Measurements from ENCODE around the gene KRTAP5-1.
"Not testable (repeated sequence)": the region's sequence is repeated elsewhere in the genome, so short reads cannot be mapped to it uniquely, and the experiment has no call there.

KRTAP5-1 gene

GRCh38 chr11:1584661-1585370, at the start of gene KRTAP5-1:
Gene KRTAP5-1, minus strand, starts transcription at chr11:1585283. Its CDS starts 34 bp downstream, at chr11:1585249.
- DNase-seq = not testable (repeated sequence)

- DNase-seq = no peak
These were observed 48.8 kb upstream of the KRTAP5-1 start for GRCh38 chr11:1633864-1634263.

- no peak for DNase-seq
These were observed 47.1 kb upstream of the KRTAP5-1 start for GRCh38 chr11:1632053-1632714.

- no peak for DNase-seq
These were observed 46.0 kb upstream of the KRTAP5-1 start for GRCh38 chr11:1631066-1631568.

GRCh38 chr11:1630271-1630670, 45.2 kb upstream of the KRTAP5-1 start:
- no peak for DNase-seq

- no peak for DNase-seq
These were observed 44.5 kb upstream of the KRTAP5-1 start, which contains the start of gene KRTAP5-5 for GRCh38 chr11:1629326-1630185. Gene KRTAP5-5, plus strand, starts transcription at chr11:1629775. Its CDS starts 66 bp downstream, at chr11:1629841.

GRCh38 chr11:1628506-1629325, 43.6 kb upstream of the KRTAP5-1 start:
- no peak for DNase-seq

- no peak for DNase-seq
These were observed 40.5 kb upstream of the KRTAP5-1 start for GRCh38 chr11:1625541-1625940.

GRCh38 chr11:1624621-1625020, 39.5 kb upstream of the KRTAP5-1 start:
- DNase-seq = no peak

GRCh38 chr11:1623716-1624115, 38.6 kb upstream of the KRTAP5-1 start:
- no peak for DNase-seq

- DNase-seq = no peak
These were observed 37.0 kb upstream of the KRTAP5-1 start, which contains the start of gene KRTAP5-4 for GRCh38 chr11:1622086-1622485. Gene KRTAP5-4, minus strand, starts transcription at chr11:1622138. Its CDS starts 45 bp downstream, at chr11:1622093.

GRCh38 chr11:1619449-1619848, 34.4 kb upstream of the KRTAP5-1 start:
- DNase-seq = no peak

GRCh38 chr11:1618231-1618630, 33.1 kb upstream of the KRTAP5-1 start:
- no peak for DNase-seq

GRCh38 chr11:1608363-1608762, 23.3 kb upstream of the KRTAP5-1 start, which contains the start of gene KRTAP5-3:
Gene KRTAP5-3, minus strand, starts transcription at chr11:1608463. Its CDS starts 78 bp downstream, at chr11:1608385.
- no peak for DNase-seq

GRCh38 chr11:1607901-1608300, 22.8 kb upstream of the KRTAP5-1 start:
- DNase-seq = not testable (repeated sequence)

GRCh38 chr11:1607156-1607845, 22.2 kb upstream of the KRTAP5-1 start:
- DNase-seq = not testable (repeated sequence)

GRCh38 chr11:1605923-1606322, 20.8 kb upstream of the KRTAP5-1 start:
- not testable (repeated sequence) for DNase-seq

- DNase-seq = no peak
These were observed 19.6 kb upstream of the KRTAP5-1 start for GRCh38 chr11:1604711-1605110.

- DNase-seq = no peak
These were observed 19.1 kb upstream of the KRTAP5-1 start for GRCh38 chr11:1604181-1604580.

GRCh38 chr11:1603629-1604028, 18.5 kb upstream of the KRTAP5-1 start:
- DNase-seq = no peak

- DNase-seq = not testable (repeated sequence)
These were observed 16.6 kb upstream of the KRTAP5-1 start for GRCh38 chr11:1601663-1602062.

Data from DMS79 (cell line).